Heart right ventricle (tissue), 16 donors: ENCODE measurements around the gene TBC1D22A. TPM values are rescaled to one million over a fixed set of nuclear protein-coding genes. Genes with fewer than 3 reads are reported as not detected.

Experiments used
- ATAC-seq, 8 donors: fragments of 200-7000 bp; cut with Tn5 transposase; one replicate each; pipeline ENCODE4 v1.9.1; 2020; ENCODE audit warnings: mild to moderate bottlenecking in 8 of 8, moderate library complexity in 8 of 8, moderate number of reproducible peaks in 1 of 8
- DNase-seq, 2 donors: peaks; one replicate each; pipeline ENCODE4 v3.0.0-alpha.2; 2020
- H3K27ac ChIP-seq, 10 donors: fragments of 200-600 bp; sonication (generic) in 2 of 10; one replicate each; pipeline versions ENCODE4 v1.5.0 to v1.8.0; 2020 to 2022; ENCODE audit warnings: mild to moderate bottlenecking in 3 of 10
- H3K27me3 ChIP-seq, 7 donors: fragments of 200-600 bp; one replicate each; pipeline ENCODE4 v1.8.0; 2021 to 2022; ENCODE audit warnings: mild to moderate bottlenecking in 2 of 7
- H3K36me3 ChIP-seq, 9 donors: fragments of 200-600 bp; sonication (generic) in 1 of 9; one replicate each; pipeline versions ENCODE4 v1.5.0 to v1.8.0; 2020 to 2022; ENCODE audit warnings: mild to moderate bottlenecking in 2 of 9
- H3K4me1 ChIP-seq, 9 donors: fragments of 200-600 bp; sonication (generic) in 1 of 9; one replicate each; pipeline versions ENCODE4 v1.5.0 to v1.8.0; 2020 to 2022; ENCODE audit warnings: mild to moderate bottlenecking in 4 of 9
- H3K4me3 ChIP-seq, 10 donors: fragments of 200-600 bp; sonication (generic) in 2 of 10; one replicate each; pipeline versions ENCODE4 v1.5.0 to v1.8.0; 2020 to 2022; ENCODE audit warnings: mild to moderate bottlenecking in 7 of 10, moderate library complexity in 2 of 10
- H3K9me3 ChIP-seq, 11 donors: fragments of 200-600 bp in 10 of 11; sonication (generic) in 2 of 11; one replicate each; pipeline versions ENCODE4 v1.5.0 to v1.8.0; 2013 to 2022; ENCODE audit warnings: mild to moderate bottlenecking in 2 of 11, control low read depth in 1 of 11, moderate library complexity in 1 of 11
- CTCF ChIP-seq, 9 donors: fragments of 200-600 bp; sonication (generic) in 2 of 9; IDR thresholded peaks; one replicate each; pipeline versions ENCODE4 v1.5.0 to v1.8.0; 2021 to 2022; ENCODE audit warnings: antibody characterized with exemption in 9 of 9, mild to moderate bottlenecking in 5 of 9, moderate library complexity in 1 of 9
- WGBS, 2 donors: extraction: QIAGEN DNeasy Blood & Tissue Kit; methylation state at CpG; one replicate each; pipeline ENCODE4 v1.1.7; 2013; ENCODE audit warnings: inconsistent platforms in 1 of 2; 5-methylcytosine and 5-hydroxymethylcytosine counted together
- intact Hi-C, 10 donors: fragments of 100-400 bp; cut with DNase I; formaldehyde crosslinking; loops; one replicate each; pipeline versions ENCODE4 v1.11.1 to v1.14.2; 2022
- polyA plus RNA-seq, 2 donors: library from polyadenylated mRNA; stranded (reverse); fragments of 200-250 nt; gene quantifications; one replicate each; pipeline ENCODE4 v1.2.3, GENCODE V29; 2013
- total RNA-seq, 10 donors: library from RNA; stranded (reverse); fragmentation: NEBNext Ultra II Directional in 3 of 10; extraction: Animal tissue kit (Norgen Biotek cat#: 25700) in 3 of 10; gene quantifications; one replicate each; pipeline versions ENCODE4 v1.2.1 to v1.2.4, GENCODE V29; 2021 to 2023
- donor health status: Arrhythmogenic right ventricular cardiomyopathy.
- donor health status: ischemic (EF 13 %, LVEDD 7.1; RV severe dilation, severe dysfunction).
- donor health status: healthy with polysubstance abuse.
- donor health status: DM: no; HTN: yes; CAD: no.
- donor health status: DM: no; HTN: no; CAD: no.
- donor health status: ischemic (EF 25% LVEDD 6.9; RV normal size, moderate dysfunction).
- donor health status: ischemic (EF 25% LVEDD 5.7; RV mildly dilated, moderate dysfunction).
- donor health status: healthy.
- donor health status: DM: yes; HTN: yes; CAD: no.
- donor health status: Ischemic cardiomyopathy.
- donor health status: ischemic (EF 35%, LVEDD 5.7; RV mildly dilated, moderate dysfunction).
- donor health status: nonischemic (EF 11% LVEDD 7.7; RV severe dilation, severe dysfunction).
- donor health status: DM: yes; HTN: yes; CAD: no.
- donor health status: PGD.
- donor health status: ischemic (EF 29% LVEDD 5.4; RV normal size, mild dysfunction).
- donor health status: nonischemic (EF 23%, LVEDD 6.1; RV moderate dilation, normal function).

The TBC1D22A gene
- total and polyA plus RNA-seq, 12 donors, result 7.2 to 27.9 (median 17.9) TPM

- Histone ChIP-seq H3K27ac (no peak overlapping the region), H3K4me1 (no peaks in the 10 kb centered on the region), H3K36me3 (no peaks in the 10 kb centered on the region), H3K4me3 (no peak overlapping the region), H3K27me3 (peaks cover 0 to 25% (median 8%) of the 10 kb centered on the region in 7 donors), H3K9me3 (no peaks in the 10 kb centered on the region)
- 84 to 90% methylated on average over 9 of the region's 9 CpGs for WGBS, 2 donors
- intact Hi-C loops, result no loop called here
- TF ChIP-seq CTCF (IDR thresholded peaks at IDR 0.05), result no peak
- DNase-seq (no peak), ATAC-seq (no peak)
Observed at GRCh38 chr22:47206666-47207218, 444.3 kb downstream of the TBC1D22A start.

GRCh38 chr22:47207387-47207786 is 444.9 kb downstream of the TBC1D22A start:
- no peak for ATAC-seq
- WGBS, 2 donors, result 89 to 94% methylated on average over 6 of the region's 6 CpGs
- intact Hi-C loops, result no loop called here
- Histone ChIP-seq H3K9me3 (no peaks in the 10 kb centered on the region), H3K4me3 (no peak overlapping the region), H3K4me1 (no peaks in the 10 kb centered on the region), H3K27ac (no peak overlapping the region), H3K36me3 (no peaks in the 10 kb centered on the region), H3K27me3 (peaks cover 0 to 21% (median 8%) of the 10 kb centered on the region in 7 donors)
- no peak for TF ChIP-seq CTCF (IDR thresholded peaks at IDR 0.05)
- no peak for DNase-seq

- Histone ChIP-seq H3K4me1 (no peaks in the 10 kb centered on the region), H3K9me3 (no peaks in the 10 kb centered on the region), H3K36me3 (no peaks in the 10 kb centered on the region), H3K27ac (no peak overlapping the region), H3K4me3 (no peak overlapping the region), H3K27me3 (peaks cover 0 to 18% (median 8%) of the 10 kb centered on the region in 7 donors)
- ATAC-seq, result no peak
- TF ChIP-seq CTCF (IDR thresholded peaks at IDR 0.05), result no peak
- 83 to 87% methylated on average over 12 of the region's 12 CpGs for WGBS, 2 donors
- DNase-seq, result no peak
- intact Hi-C loops, result no loop called here
Observed at GRCh38 chr22:47207846-47208554, 445.6 kb downstream of the TBC1D22A start.

GRCh38 chr22:47208630-47209029 is 446.2 kb downstream of the TBC1D22A start:
- ATAC-seq, result no peak
- Histone ChIP-seq H3K4me1 (no peaks in the 10 kb centered on the region), H3K36me3 (no peaks in the 10 kb centered on the region), H3K9me3 (no peaks in the 10 kb centered on the region), H3K27me3 (peaks cover 0 to 18% (median 8%) of the 10 kb centered on the region in 7 donors), H3K4me3 (no peak overlapping the region), H3K27ac (no peak overlapping the region)
- DNase-seq, result no peak
- no peak for TF ChIP-seq CTCF (IDR thresholded peaks at IDR 0.05)
- WGBS, 2 donors, result 66 to 71% methylated on average over 14 of the region's 14 CpGs
- intact Hi-C loops, result no loop called here
